Left ventricle myocardium inferior (tissue), 1 donor: ENCODE measurements around the gene TSPEAR. TPM values are rescaled to one million over a fixed set of nuclear protein-coding genes. Genes with fewer than 3 reads are reported as not detected.

Experiments
- DNase-seq: peaks from one replicate; pipeline ENCODE4 v3.0.0-alpha.2; 2020
- H3K27ac ChIP-seq: fragments of 200-600 bp; replicated peaks from 2 replicates; pipeline ENCODE4 v1.8.0; 2021
- H3K27me3 ChIP-seq: fragments of 200-600 bp; 2 replicates; pipeline ENCODE4 v1.8.0; 2021; ENCODE audit warnings: low read depth
- H3K36me3 ChIP-seq: fragments of 200-600 bp; 2 replicates; pipeline ENCODE4 v1.8.0; 2021
- H3K4me1 ChIP-seq: fragments of 200-600 bp; 2 replicates; pipeline ENCODE4 v1.8.0; 2021
- H3K4me3 ChIP-seq: fragments of 200-600 bp; 2 replicates; pipeline ENCODE4 v1.8.0; 2021; ENCODE audit warnings: mild to moderate bottlenecking, moderate library complexity
- H3K9me3 ChIP-seq: fragments of 200-600 bp; replicated peaks from 2 replicates; pipeline ENCODE4 v1.8.0; 2021
- intact Hi-C: fragments of 100-400 bp; cut with micrococcal nuclease; formaldehyde crosslinking; loops from one replicate; pipeline ENCODE4 v1.11.0; 2022
- total RNA-seq: library from RNA; stranded (reverse); fragmentation: NEBNext Ultra II Directional; extraction: Animal tissue kit (Norgen Biotek cat#: 25700); gene quantifications from one replicate; pipeline ENCODE4 v1.2.1, GENCODE V29; 2021
- TF ChIP-seq, protein P1 (sequence below): fragments of 200-600 bp; IDR thresholded peaks from 2 replicates; pipeline ENCODE4 v1.8.0; 2021; ENCODE audit warnings: antibody characterized with exemption, mild to moderate bottlenecking, borderline replicate concordance
- donor health status: DM: no; HTN: yes; CAD: no; lungs with severe emphysema.

Gene TSPEAR
- total RNA-seq, 1 donor from 2014 or later, result 3.3 TPM

DNA sequence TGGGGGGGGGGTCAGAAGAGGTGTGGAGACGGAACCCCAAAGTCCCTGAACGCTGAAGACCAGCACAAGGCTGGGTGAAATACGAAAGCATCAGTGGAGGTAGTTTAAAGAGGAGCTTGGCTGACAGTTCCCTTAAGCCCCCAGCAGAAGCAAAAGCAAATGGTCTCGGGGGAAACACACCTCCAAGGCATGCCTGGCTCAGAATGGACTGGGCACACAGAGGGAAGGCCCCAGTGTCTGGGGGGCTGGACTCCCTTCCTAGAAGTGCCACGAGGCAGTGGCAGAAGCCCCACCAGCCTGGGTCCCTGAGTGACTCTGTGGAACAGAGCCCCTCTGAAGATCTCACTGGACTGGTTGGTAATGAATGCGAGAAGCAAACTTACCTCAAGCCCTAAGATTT is 46.4 kb upstream of the TSPEAR start:
- Histone ChIP-seq H3K27ac (no peak overlapping the region), H3K4me3 (no peak overlapping the region), H3K27me3 (no peaks in the 10 kb centered on the region), H3K9me3 (peaks cover 16% of the 10 kb centered on the region), H3K36me3 (no peaks in the 10 kb centered on the region), H3K4me1 (peaks cover 11% of the 10 kb centered on the region)
- TF ChIP-seq, protein P1, sequence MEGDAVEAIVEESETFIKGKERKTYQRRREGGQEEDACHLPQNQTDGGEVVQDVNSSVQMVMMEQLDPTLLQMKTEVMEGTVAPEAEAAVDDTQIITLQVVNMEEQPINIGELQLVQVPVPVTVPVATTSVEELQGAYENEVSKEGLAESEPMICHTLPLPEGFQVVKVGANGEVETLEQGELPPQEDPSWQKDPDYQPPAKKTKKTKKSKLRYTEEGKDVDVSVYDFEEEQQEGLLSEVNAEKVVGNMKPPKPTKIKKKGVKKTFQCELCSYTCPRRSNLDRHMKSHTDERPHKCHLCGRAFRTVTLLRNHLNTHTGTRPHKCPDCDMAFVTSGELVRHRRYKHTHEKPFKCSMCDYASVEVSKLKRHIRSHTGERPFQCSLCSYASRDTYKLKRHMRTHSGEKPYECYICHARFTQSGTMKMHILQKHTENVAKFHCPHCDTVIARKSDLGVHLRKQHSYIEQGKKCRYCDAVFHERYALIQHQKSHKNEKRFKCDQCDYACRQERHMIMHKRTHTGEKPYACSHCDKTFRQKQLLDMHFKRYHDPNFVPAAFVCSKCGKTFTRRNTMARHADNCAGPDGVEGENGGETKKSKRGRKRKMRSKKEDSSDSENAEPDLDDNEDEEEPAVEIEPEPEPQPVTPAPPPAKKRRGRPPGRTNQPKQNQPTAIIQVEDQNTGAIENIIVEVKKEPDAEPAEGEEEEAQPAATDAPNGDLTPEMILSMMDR, result no peak
- DNase-seq, result no peak
- intact Hi-C loops, result no loop called here

DNA sequence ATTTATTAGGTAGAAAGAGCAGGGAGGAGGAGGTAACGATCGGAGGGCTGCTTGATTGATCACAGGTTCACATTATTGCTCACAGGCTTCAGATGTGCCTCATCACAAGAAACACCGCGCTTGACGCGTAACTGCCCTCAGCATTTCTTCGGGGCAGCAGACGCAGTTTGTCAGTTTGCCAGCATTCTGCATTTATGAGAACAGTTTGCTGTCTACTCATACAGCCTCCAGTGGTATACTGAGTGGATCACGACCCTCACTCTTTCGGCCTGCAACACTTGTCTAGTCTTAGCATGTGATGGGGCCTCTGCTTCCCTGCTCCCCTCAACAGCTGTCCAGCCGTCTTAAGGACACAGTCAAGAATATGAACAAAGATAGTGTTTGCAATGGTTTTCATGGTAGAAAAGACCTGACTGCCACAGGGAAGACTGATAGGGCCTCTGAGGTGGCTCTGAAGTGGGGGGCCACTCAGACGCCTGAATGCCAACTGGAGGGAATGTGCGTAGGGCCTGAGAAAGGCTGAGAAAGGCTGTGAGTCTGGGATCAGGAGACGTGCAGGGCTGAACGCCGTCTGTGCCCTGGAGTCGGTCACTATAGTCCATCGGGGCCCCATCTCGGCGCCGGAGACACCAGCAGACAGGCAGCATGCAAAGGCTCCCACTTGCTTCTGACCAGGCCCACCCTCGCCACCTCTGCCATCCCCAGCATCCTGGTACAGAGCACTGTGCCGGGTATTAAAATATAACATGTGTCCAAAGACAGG is 45.2 kb upstream of the TSPEAR start:
- H3K4me1 ChIP-seq, result peaks cover 15% of the 10 kb centered on the region
- H3K36me3 ChIP-seq, result no peaks in the 10 kb centered on the region
- TF ChIP-seq, protein P1, result no peak
- DNase-seq, result no peak
- H3K27ac ChIP-seq, result no peak overlapping the region
- H3K27me3 ChIP-seq, result no peaks in the 10 kb centered on the region
- H3K4me3 ChIP-seq, result no peak overlapping the region
- intact Hi-C loops, result no loop called here
- peaks cover 16% of the 10 kb centered on the region for H3K9me3 ChIP-seq

DNA sequence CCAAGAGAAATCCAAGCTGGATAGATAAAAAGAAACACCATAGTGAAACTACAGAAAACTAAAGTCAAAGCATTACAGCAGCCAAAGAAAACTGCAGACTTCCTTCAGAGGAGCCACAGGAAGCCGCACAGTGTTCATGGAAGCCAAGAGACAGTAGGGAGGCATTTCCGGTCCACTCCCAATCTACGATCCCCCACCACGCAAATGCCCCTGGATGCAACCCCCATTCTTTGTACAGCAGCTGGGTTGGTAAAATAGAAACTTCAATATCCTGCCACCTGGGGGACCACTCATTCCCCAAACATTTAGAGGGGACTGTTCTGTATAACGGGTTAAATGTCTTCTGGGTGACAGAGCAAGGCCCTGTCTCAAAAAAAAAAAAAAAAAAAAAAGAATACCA is 43.9 kb upstream of the TSPEAR start:
- TF ChIP-seq, protein P1, result peak; percentile 27
- Histone ChIP-seq H3K27me3 (peaks cover 12% of the 10 kb centered on the region), H3K27ac (peak overlapping the region; percentile 44)

DNA sequence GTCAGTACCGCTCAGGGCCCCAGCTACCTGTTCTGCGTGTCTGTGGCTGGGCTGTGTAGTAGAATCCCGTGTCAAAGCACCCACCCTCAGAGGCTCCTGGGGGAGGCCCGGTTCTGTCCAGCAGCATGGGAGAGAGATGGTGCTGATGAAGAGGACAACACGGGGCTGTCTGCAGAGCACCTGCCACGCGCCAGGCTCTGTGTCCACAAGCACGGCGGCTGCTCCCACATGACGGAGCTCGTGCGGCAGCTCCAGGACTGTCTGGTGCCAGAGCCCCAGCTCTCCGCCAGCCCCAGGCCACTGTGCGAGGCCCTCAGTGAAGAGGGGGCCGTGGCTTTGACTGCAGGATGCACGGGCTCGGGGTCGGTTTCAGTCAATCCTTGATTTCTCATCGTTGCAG is 42.0 kb upstream of the TSPEAR start:
- Histone ChIP-seq H3K27me3 (peaks cover 31% of the 10 kb centered on the region), H3K36me3 (no peaks in the 10 kb centered on the region), H3K27ac (no peak overlapping the region), H3K4me3 (no peak overlapping the region), H3K9me3 (peaks cover 16% of the 10 kb centered on the region), H3K4me1 (peaks cover 15% of the 10 kb centered on the region)
- intact Hi-C loops, result no loop called here
- TF ChIP-seq, protein P1, result no peak
- DNase-seq, result no peak

More for the DNA sequence above, 43.9 kb upstream of the TSPEAR start:
- DNase-seq, result no peak
- H3K4me3 ChIP-seq, result no peak overlapping the region
- H3K4me1 ChIP-seq, result peaks cover 15% of the 10 kb centered on the region
- H3K36me3 ChIP-seq, result no peaks in the 10 kb centered on the region
- H3K9me3 ChIP-seq, result peaks cover 16% of the 10 kb centered on the region
- intact Hi-C loops, result no loop called here

DNA sequence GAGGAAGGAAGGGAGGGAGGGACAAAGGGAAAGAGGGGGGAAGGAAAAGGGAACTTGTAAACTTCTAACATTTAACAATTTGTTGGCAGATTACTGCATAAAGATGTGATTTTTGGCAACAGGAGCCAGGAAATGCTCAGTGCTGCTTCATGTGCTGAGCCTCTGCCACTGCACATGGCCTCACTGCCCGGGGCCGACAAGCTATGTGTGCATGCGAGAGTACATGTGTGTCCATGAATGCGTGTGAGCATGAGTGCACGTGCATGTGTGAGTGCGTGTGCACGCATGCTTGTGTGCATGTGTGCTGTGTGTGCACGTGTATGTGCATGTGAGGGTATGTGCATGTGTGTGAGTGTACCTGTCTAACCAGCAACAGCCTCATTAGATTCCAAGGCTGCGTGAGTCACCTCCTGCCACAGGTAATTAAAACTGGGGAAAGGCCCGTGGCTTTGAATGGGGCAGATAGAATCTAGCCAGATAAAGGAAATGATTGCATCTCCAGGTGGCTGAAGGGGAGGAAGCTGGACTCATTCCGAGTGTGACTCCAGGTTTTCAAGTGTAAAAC is 41.4 kb upstream of the TSPEAR start:
- intact Hi-C loops, result no loop called here
- H3K4me3 ChIP-seq, result no peak overlapping the region
- H3K4me1 ChIP-seq, result peaks cover 15% of the 10 kb centered on the region
- no peak for DNase-seq
- H3K36me3 ChIP-seq, result no peaks in the 10 kb centered on the region
- TF ChIP-seq, protein P1, result peak; percentile 12
- peaks cover 35% of the 10 kb centered on the region for H3K27me3 ChIP-seq
- no peak overlapping the region for H3K27ac ChIP-seq
- H3K9me3 ChIP-seq, result peaks cover 16% of the 10 kb centered on the region
